ENCODE data around the gene DNAI2. TPM values are rescaled to one million over a fixed set of nuclear protein-coding genes. Genes with fewer than 3 reads are reported as not detected.

DNAI2 gene
- polyA plus RNA-seq, 2 of the 4 experiments (the other 2 are of a cell fraction) = not detected

- TF ChIP-seq JUN (IDR thresholded peaks at IDR 0.05) (no peak), CBX2 (IDR thresholded peaks at IDR 0.05; ENCODE audit: borderline replicate concordance, low read depth) (no peak)
These were observed 44.4 kb downstream of the DNAI2 start (continued) for GRCh38 chr17:74318391-74318790.

GRCh38 chr17:74324521-74324920, 50.5 kb downstream of the DNAI2 start:
- CTCF ChIA-PET = interaction anchor here (0.8 kb wide), 1 partner anchor 29 kb away, joined by 3 read pairs; no protein-coding TSS in a partner anchor
- peaks cover 6% of the 10 kb centered on the region; the same call in 1 of the 3 replicates for H3K4me1 ChIP-seq
- H3K9me3 ChIP-seq = no peaks in the 10 kb centered on the region
- 68% methylated on average over 6 of the region's 6 CpGs for WGBS (ENCODE audit: missing lambda C conversion rate)
- TF ChIP-seq RFX5 (IDR thresholded peaks at IDR 0.05) = no peak
- TF ChIP-seq, protein P1, sequence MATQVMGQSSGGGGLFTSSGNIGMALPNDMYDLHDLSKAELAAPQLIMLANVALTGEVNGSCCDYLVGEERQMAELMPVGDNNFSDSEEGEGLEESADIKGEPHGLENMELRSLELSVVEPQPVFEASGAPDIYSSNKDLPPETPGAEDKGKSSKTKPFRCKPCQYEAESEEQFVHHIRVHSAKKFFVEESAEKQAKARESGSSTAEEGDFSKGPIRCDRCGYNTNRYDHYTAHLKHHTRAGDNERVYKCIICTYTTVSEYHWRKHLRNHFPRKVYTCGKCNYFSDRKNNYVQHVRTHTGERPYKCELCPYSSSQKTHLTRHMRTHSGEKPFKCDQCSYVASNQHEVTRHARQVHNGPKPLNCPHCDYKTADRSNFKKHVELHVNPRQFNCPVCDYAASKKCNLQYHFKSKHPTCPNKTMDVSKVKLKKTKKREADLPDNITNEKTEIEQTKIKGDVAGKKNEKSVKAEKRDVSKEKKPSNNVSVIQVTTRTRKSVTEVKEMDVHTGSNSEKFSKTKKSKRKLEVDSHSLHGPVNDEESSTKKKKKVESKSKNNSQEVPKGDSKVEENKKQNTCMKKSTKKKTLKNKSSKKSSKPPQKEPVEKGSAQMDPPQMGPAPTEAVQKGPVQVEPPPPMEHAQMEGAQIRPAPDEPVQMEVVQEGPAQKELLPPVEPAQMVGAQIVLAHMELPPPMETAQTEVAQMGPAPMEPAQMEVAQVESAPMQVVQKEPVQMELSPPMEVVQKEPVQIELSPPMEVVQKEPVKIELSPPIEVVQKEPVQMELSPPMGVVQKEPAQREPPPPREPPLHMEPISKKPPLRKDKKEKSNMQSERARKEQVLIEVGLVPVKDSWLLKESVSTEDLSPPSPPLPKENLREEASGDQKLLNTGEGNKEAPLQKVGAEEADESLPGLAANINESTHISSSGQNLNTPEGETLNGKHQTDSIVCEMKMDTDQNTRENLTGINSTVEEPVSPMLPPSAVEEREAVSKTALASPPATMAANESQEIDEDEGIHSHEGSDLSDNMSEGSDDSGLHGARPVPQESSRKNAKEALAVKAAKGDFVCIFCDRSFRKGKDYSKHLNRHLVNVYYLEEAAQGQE (IDR thresholded peaks at IDR 0.05) = no peak
- TF ChIP-seq HOXB13 (CRISPR knock-in tag; IDR thresholded peaks at IDR 0.05; ENCODE audit: low read depth) = no peak
- no peak for TF ChIP-seq E2F6 (IDR thresholded peaks at IDR 0.05; ENCODE audit: borderline replicate concordance, low read depth)
- no peak for TF ChIP-seq RNF2 (IDR thresholded peaks at IDR 0.05; ENCODE audit: borderline replicate concordance, low read depth)
- TF ChIP-seq HDAC2 (IDR thresholded peaks at IDR 0.05) = no peak
- TF ChIP-seq TP53 (CRISPR knock-in tag; IDR thresholded peaks at IDR 0.05) = no peak
- TF ChIP-seq CHD2 (IDR thresholded peaks at IDR 0.05; ENCODE audit: low read length, partially characterized antibody) = no peak
- TF ChIP-seq RCOR1 (IDR thresholded peaks at IDR 0.05; ENCODE audit: low read depth, low read length) = no peak
- no peak for TF ChIP-seq POLR2AphosphoS2 (conservative IDR thresholded peaks at IDR 0.05; ENCODE audit: low read length)
- no peak for TF ChIP-seq HOXB5 (CRISPR knock-in tag; IDR thresholded peaks at IDR 0.05)
- no peak for TF ChIP-seq CEBPB (IDR thresholded peaks at IDR 0.05)
- TF ChIP-seq MAZ (IDR thresholded peaks at IDR 0.05; ENCODE audit: borderline replicate concordance, low read depth, low read length) = no peak
- no peak for TF ChIP-seq KDM1A (IDR thresholded peaks at IDR 0.05; ENCODE audit: low read depth)
- no peak for TF ChIP-seq HMGXB4 (CRISPR knock-in tag; IDR thresholded peaks at IDR 0.05; ENCODE audit: borderline replicate concordance)
- DNase-seq (ENCODE audit: low read depth in 1 of 2, low spot score in 1 of 2) (no peak), ATAC-seq (no peak), FAIRE-seq (no peak)
- no peak overlapping the region for H3K27ac ChIP-seq
- POLR2A ChIA-PET = no interaction called here
- no peak overlapping the region for H3K4me2 ChIP-seq
- H3K4me3 ChIP-seq = no peak overlapping the region

DNA sequence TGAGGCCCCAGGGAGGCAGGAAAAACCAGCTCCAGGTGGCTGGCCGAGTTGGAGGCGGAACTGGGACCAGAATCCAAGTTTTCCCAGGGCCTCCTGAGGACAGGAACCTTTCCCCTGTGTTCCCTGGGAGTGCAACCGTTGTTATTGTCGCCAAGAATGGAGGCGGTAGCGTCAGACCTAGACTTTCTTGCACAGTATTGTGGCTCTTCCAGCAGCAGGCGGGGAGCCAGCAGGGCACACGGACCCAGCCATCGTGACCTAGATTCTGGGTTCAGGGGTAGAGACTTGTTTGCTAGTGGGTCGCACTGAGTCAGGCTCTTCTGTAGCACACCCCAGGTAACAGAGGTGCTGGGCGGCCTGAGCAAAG, 51.3 kb downstream of the DNAI2 start:
- Histone ChIP-seq H3K9me3 (no peaks in the 10 kb centered on the region), H3K27ac (no peak overlapping the region), H3K4me3 (no peak overlapping the region), H3K4me2 (no peak overlapping the region; the same call in 2 of the 3 replicates), H3K4me1 (peaks cover 6% of the 10 kb centered on the region; the same call in 1 of the 3 replicates)
- no peak for TF ChIP-seq RNF2 (IDR thresholded peaks at IDR 0.05; ENCODE audit: borderline replicate concordance, low read depth)
- TF ChIP-seq HOXB5 (CRISPR knock-in tag; IDR thresholded peaks at IDR 0.05) = no peak
- no peak for TF ChIP-seq TFCP2L1 (CRISPR knock-in tag; IDR thresholded peaks at IDR 0.05)
- no peak for TF ChIP-seq MAFK (IDR thresholded peaks at IDR 0.05; ENCODE audit: partially characterized antibody)
- no peak for TF ChIP-seq BHLHE40 (IDR thresholded peaks at IDR 0.05; ENCODE audit: low read depth, low read length)
- no peak for TF ChIP-seq FOSL2 (IDR thresholded peaks at IDR 0.05)
- TF ChIP-seq FOSL2 (CRISPR knock-in tag; IDR thresholded peaks at IDR 0.05) = no peak
- TF ChIP-seq BCL3 (IDR thresholded peaks at IDR 0.05) = no peak
- no peak for TF ChIP-seq KDM1A (IDR thresholded peaks at IDR 0.05; ENCODE audit: low read depth)
- TF ChIP-seq MYC (IDR thresholded peaks at IDR 0.05; ENCODE audit: borderline replicate concordance, low read length) = no peak
- TF ChIP-seq JUN (IDR thresholded peaks at IDR 0.05) = no peak
- TF ChIP-seq EP300 (IDR thresholded peaks at IDR 0.05) = no peak
- no peak for TF ChIP-seq GATA3 (IDR thresholded peaks at IDR 0.05; ENCODE audit: borderline replicate concordance)
- TF ChIP-seq CBX8 (IDR thresholded peaks at IDR 0.05) = no peak
- TF ChIP-seq HOXB13 (CRISPR knock-in tag; IDR thresholded peaks at IDR 0.05; ENCODE audit: low read depth) = no peak
- TF ChIP-seq ESRRA (IDR thresholded peaks at IDR 0.05; ENCODE audit: borderline replicate concordance, low read length) = no peak
- ATAC-seq (no peak; a peak in 1 of 6 replicates), DNase-seq (ENCODE audit: low read depth in 1 of 2, low spot score in 1 of 2) (no peak), FAIRE-seq (no peak)
- WGBS (ENCODE audit: missing lambda C conversion rate) = 73% methylated on average over 11 of the region's 11 CpGs
- ChIA-PET CTCF (no interaction called here), POLR2A (no interaction called here)
